Measurements from ENCODE around the gene MRPL18. TPM values are rescaled to one million over a fixed set of nuclear protein-coding genes. Genes with fewer than 3 reads are reported as not detected.
A peak's percentile ranks its signal among the peaks of the same experiment; 100 is the strongest.

MRPL18 gene
- total RNA-seq, 2 donors from 2014 or later: 34.8 to 46.2 TPM

GRCh38 chr6:159777240-159777904 is 12.9 kb upstream of the MRPL18 start:
- Histone ChIP-seq H3K27ac (no peak overlapping the region), H3K4me3 (no peak overlapping the region), H3K9me3 (no peaks in the 10 kb centered on the region), H3K27me3 (replicated peaks; ENCODE audit: insufficient read depth) (no peaks in the 10 kb centered on the region), H3K36me3 (peaks cover 48% of the 10 kb centered on the region), H3K4me1 (ENCODE audit: control insufficient read depth in 1 of 2, low read depth in 2 of 2) (no peaks in the 10 kb centered on the region)
- TF ChIP-seq CTCF (IDR thresholded peaks at IDR 0.05): no peak
- DNase-seq (ENCODE audit: low spot score) (no peak), ATAC-seq (ENCODE audit: insufficient number of reproducible peaks, low FRiP score, low read depth) (no peak)

DNA sequence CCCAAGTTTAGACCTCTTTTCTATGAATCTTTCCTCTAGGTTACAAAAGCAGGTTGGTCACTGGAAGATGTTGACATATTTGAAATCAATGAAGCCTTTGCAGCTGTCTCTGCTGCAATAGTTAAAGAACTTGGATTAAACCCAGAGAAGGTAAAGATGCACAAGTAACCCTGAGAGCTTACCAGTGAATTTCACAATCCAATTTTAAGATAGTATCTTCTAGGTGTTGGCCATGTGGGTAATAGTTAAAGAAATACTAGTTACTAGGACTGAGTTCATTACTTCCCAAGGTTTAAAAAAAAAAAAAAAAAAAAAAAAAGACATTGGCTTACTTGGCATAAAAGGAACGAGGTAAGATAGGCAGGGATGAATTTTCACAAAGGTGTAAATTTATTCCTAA is 12.1 kb upstream of the MRPL18 start:
- H3K27me3 ChIP-seq (replicated peaks; ENCODE audit: insufficient read depth): no peaks in the 10 kb centered on the region
- TF ChIP-seq CTCF (IDR thresholded peaks at IDR 0.05): no peak
- no peak for ATAC-seq (ENCODE audit: insufficient number of reproducible peaks, low FRiP score, low read depth)
- H3K9me3 ChIP-seq: no peaks in the 10 kb centered on the region
- DNase-seq (ENCODE audit: low spot score): no peak
- peaks cover 54% of the 10 kb centered on the region for H3K36me3 ChIP-seq
- H3K27ac ChIP-seq: no peak overlapping the region
- H3K4me1 ChIP-seq (ENCODE audit: control insufficient read depth in 1 of 2, low read depth in 2 of 2): no peaks in the 10 kb centered on the region
- H3K4me3 ChIP-seq: no peak overlapping the region

DNA sequence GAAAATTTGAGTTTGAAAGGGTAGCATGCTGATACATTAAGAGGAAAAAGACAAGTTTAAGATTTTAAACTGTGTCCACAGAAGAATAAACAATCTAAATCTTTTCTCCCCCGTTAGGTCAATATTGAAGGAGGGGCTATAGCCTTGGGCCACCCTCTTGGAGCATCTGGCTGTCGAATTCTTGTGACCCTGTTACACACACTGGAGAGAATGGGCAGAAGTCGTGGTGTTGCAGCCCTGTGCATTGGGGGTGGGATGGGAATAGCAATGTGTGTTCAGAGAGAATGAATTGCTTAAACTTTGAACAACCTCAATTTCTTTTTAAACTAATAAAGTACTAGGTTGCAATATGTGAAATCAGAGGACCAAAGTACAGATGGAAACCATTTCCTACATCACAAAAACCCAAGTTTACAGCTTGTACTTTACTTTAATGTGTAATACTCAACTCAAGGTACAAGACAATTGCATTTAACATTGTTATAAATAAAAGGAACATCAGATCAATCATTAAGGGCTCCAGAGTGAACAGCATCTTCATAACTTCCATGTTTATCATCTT is 11.6 kb upstream of the MRPL18 start:
- TF ChIP-seq CTCF (IDR thresholded peaks at IDR 0.05): no peak
- no peak overlapping the region for H3K4me3 ChIP-seq
- DNase-seq (ENCODE audit: low spot score): no peak
- H3K4me1 ChIP-seq (ENCODE audit: control insufficient read depth in 1 of 2, low read depth in 2 of 2): no peaks in the 10 kb centered on the region
- H3K27me3 ChIP-seq (replicated peaks; ENCODE audit: insufficient read depth): no peaks in the 10 kb centered on the region
- H3K36me3 ChIP-seq: peaks cover 54% of the 10 kb centered on the region
- no peaks in the 10 kb centered on the region for H3K9me3 ChIP-seq
- no peak overlapping the region for H3K27ac ChIP-seq
- ATAC-seq (ENCODE audit: insufficient number of reproducible peaks, low FRiP score, low read depth): no peak

GRCh38 chr6:159788276-159788675 is 2.0 kb upstream of the MRPL18 start:
- Histone ChIP-seq H3K36me3 (peaks cover 14% of the 10 kb centered on the region), H3K4me1 (ENCODE audit: control insufficient read depth in 1 of 2, low read depth in 2 of 2) (peaks cover 24 to 41% of the 10 kb centered on the region in 2 donors), H3K4me3 (peak overlapping the region; percentile 93), H3K27me3 (replicated peaks; ENCODE audit: insufficient read depth) (no peaks in the 10 kb centered on the region), H3K9me3 (no peaks in the 10 kb centered on the region), H3K27ac (peak overlapping the region; percentile 42 to 89)
- TF ChIP-seq CTCF (IDR thresholded peaks at IDR 0.05): no peak
- DNase-seq (ENCODE audit: low spot score) (no peak), ATAC-seq (ENCODE audit: insufficient number of reproducible peaks, low FRiP score, low read depth) (no peak)

DNA sequence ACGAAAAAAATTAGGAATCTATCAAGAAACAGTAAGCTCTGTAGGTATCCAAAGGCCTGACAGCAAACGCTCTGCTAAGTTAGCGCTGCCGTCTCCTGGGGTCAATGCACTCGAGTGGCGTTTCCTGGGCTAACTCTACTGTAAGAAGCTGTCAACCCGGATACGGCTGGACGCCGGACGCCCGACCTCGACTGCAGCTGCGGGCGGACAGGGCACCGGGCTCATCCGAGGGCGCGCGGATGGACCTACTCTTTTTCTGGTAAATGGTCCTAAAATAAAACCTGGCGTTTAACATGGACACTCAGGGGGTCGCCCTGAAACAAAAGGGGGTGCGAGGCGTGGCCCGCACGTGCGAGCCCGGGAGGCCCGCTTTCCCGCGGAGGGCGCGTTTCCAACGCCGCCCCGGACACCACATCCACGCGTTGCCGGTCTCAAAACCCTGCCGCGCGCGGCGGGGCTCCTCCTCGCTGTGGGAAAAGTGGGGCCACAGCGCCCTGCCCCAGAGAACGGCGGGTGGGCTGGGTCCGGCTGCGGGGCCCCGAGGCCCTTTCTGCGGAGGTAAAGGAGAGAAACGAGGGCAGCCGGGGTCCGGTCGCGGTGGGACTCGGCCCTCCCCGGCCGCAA is 1.4 kb upstream of the MRPL18 start:
- Histone ChIP-seq H3K27ac (peak overlapping the region; percentile 80 to 89), H3K4me1 (ENCODE audit: control insufficient read depth in 1 of 2, low read depth in 2 of 2) (peaks cover 24 to 43% of the 10 kb centered on the region in 2 donors), H3K36me3 (peaks cover 14% of the 10 kb centered on the region), H3K4me3 (peak overlapping the region; percentile 93), H3K9me3 (no peaks in the 10 kb centered on the region), H3K27me3 (replicated peaks; ENCODE audit: insufficient read depth) (no peaks in the 10 kb centered on the region)
- no peak for DNase-seq (ENCODE audit: low spot score)
- TF ChIP-seq CTCF (IDR thresholded peaks at IDR 0.05): no peak
- ATAC-seq (ENCODE audit: insufficient number of reproducible peaks, low FRiP score, low read depth): no peak

Measured in thoracic aorta (tissue), 2 donors.